A549 (cell line): ENCODE data around the gene PSMD2.

Source experiments
- CTCF ChIP-seq: fragments of >200 bp; sonication (Bioruptor Twin); formaldehyde crosslinking; IDR thresholded peaks from 3 replicates; pipeline ENCODE4 v1.5.1; 2016
- ELK1 ChIP-seq: fragments of 150-350 bp; IDR thresholded peaks from 2 replicates; pipeline ENCODE4 v1.6.1; 2014; ENCODE audit warnings: low read depth, mild to moderate bottlenecking, low read length
- EP300 ChIP-seq, 2 experiments: fragments of >200 bp; sonication (Bioruptor Twin); formaldehyde crosslinking; IDR thresholded peaks; 2 replicates in 1 of 2; 3 replicates in 1 of 2; pipeline ENCODE4 v1.6.1; 2016 to 2017
- JUNB ChIP-seq: fragments of >200 bp; sonication (Bioruptor Twin); formaldehyde crosslinking; IDR thresholded peaks from 2 replicates; pipeline ENCODE4 v1.6.1; 2016
- KDM1A ChIP-seq: fragments of 200-600 bp; sonication (generic); IDR thresholded peaks from 2 replicates; pipeline ENCODE4 v1.6.1; 2016; ENCODE audit warnings: low read depth, mild to moderate bottlenecking
- POLR2A ChIP-seq: IDR thresholded peaks from 2 replicates; pipeline ENCODE4 v1.6.1; 2012; ENCODE audit warnings: mild to moderate bottlenecking, low read length
- REST ChIP-seq: fragments of 200-600 bp; sonication (generic); IDR thresholded peaks from 2 replicates; pipeline ENCODE4 v1.6.1; 2016; ENCODE audit warnings: antibody characterized with exemption, mild to moderate bottlenecking, moderate library complexity
- SMC3 ChIP-seq: fragments of >200 bp; sonication (Bioruptor Twin); formaldehyde crosslinking; IDR thresholded peaks from 3 replicates; pipeline ENCODE4 v1.6.1; 2018; ENCODE audit warnings: inconsistent platforms
- TP53 ChIP-seq: fragments of 250-450 bp; sonication (Bioruptor Pico); IDR thresholded peaks from 2 replicates; pipeline ENCODE4 v1.5.0; 2021; ENCODE audit warnings: mild to moderate bottlenecking, moderate library complexity
- ZC3H11A ChIP-seq: fragments of 450-650 bp; IDR thresholded peaks from 2 replicates; pipeline ENCODE4 v1.6.1; 2014; ENCODE audit warnings: antibody characterized with exemption, mild to moderate bottlenecking

DNA sequence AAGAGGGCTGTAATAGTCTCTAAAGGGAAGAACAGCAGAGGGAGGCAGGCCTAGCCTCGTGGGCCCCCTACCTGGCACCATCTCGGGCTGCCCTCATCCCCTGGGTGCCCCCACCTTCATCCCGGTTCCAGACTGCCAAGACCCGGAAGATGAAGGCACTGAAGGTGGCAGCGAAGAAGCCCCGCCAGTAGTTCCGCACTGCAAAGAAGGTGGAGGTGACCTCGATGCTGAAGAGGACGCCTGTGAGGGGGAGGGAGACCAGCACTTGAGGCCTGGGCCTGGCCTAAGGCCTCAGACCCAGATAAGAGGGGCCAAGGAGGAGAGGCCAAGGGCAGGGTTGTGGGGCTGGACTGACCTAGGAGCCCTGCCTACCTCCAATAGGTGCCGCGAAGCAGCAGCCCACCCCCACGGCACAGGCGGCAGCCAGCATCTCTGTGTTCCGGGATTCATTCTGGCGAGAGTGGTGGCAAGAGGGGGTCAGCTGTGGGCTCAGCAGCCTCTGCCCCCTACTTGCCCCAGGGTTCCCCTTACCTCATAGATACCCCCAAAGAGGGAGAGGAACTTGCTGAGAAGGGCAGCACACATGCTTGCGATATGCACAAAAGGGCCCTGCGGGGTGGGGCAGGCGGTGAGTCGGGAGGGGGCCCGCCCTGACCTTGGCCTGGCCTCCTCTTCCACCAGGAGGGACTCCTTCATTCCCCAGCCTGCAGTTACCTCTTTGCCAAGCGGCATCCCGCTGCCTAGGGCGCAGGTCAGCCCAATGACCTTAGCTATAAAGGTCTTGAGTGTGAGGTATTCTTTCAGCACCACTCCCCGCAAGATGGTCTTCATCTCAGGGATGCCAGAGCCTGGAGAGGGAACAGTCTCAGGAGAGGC is 58.4 kb downstream of the PSMD2 start:
- TF ChIP-seq JUNB (no peak), ELK1 (no peak), SMC3 (no peak), POLR2A (no peak), CTCF (no peak), EP300 (IDR thresholded peaks at IDR 0.05) (no peak), REST (no peak), TP53 (CRISPR knock-in tag) (no peak), ZC3H11A (no peak), KDM1A (no peak)
